IMR-90 (cell line): Measurements from ENCODE around the gene OR10D3.

Experiments used
- BHLHE40 ChIP-seq: fragments of 150-350 bp; IDR thresholded peaks from 2 replicates; pipeline ENCODE4 v1.6.1; 2016; ENCODE audit warnings: mild to moderate bottlenecking, low read depth, low read length
- CEBPB ChIP-seq: IDR thresholded peaks from 2 replicates; pipeline ENCODE4 v1.6.1; 2012; ENCODE audit warnings: low read depth, low read length, improper control_type of control experiment
- CTCF ChIP-seq: conservative IDR thresholded peaks from 2 replicates; pipeline ENCODE4 v1.5.1; 2012; ENCODE audit warnings: mild to moderate bottlenecking, low read depth, low read length, improper control_type of control experiment
- FOS ChIP-seq: fragments of 150-350 bp; IDR thresholded peaks from 2 replicates; pipeline ENCODE4 v1.6.1; 2016; ENCODE audit warnings: low read depth, low read length
- MAFK ChIP-seq: IDR thresholded peaks from 2 replicates; pipeline ENCODE4 v1.6.1; 2012; ENCODE audit warnings: low read depth, low read length, improper control_type of control experiment
- MAZ ChIP-seq: IDR thresholded peaks from 2 replicates; pipeline ENCODE4 v1.6.1; 2012; ENCODE audit warnings: low read depth, mild to moderate bottlenecking, low read length, improper control_type of control experiment, moderate library complexity, borderline replicate concordance
- MXI1 ChIP-seq: IDR thresholded peaks from 2 replicates; pipeline ENCODE4 v1.6.1; 2012; ENCODE audit warnings: low read depth, mild to moderate bottlenecking, low read length, moderate library complexity, borderline replicate concordance
- POLR2A ChIP-seq: IDR thresholded peaks from 2 replicates; pipeline ENCODE4 v1.6.1; 2012; ENCODE audit warnings: mild to moderate bottlenecking, low read depth, low read length
- RCOR1 ChIP-seq: IDR thresholded peaks from 2 replicates; pipeline ENCODE4 v1.6.1; 2012; ENCODE audit warnings: mild to moderate bottlenecking, low read length, improper control_type of control experiment; ENCODE audit not compliant: insufficient replicate concordance
- RFX5 ChIP-seq: IDR thresholded peaks from 2 replicates; pipeline ENCODE4 v1.8.0; 2012; ENCODE audit warnings: low read depth, mild to moderate bottlenecking, low read length, moderate library complexity
- SMC3 ChIP-seq: fragments of 150-350 bp; IDR thresholded peaks from 2 replicates; pipeline ENCODE4 v1.6.1; 2016; ENCODE audit warnings: low read depth, mild to moderate bottlenecking, antibody characterized with exemption, low read length, moderate library complexity
- TF ChIP-seq, protein P1 (sequence below): fragments of 150-350 bp; IDR thresholded peaks from 2 replicates; pipeline ENCODE4 v1.6.1; 2016; ENCODE audit warnings: low read depth, mild to moderate bottlenecking, low read length, moderate library complexity, borderline replicate concordance
- TF ChIP-seq, protein P2 (sequence below): fragments of 150-350 bp; IDR thresholded peaks from 2 replicates; pipeline ENCODE4 v1.6.1; 2017; ENCODE audit warnings: mild to moderate bottlenecking, antibody characterized with exemption, low read length, low read depth

DNA sequence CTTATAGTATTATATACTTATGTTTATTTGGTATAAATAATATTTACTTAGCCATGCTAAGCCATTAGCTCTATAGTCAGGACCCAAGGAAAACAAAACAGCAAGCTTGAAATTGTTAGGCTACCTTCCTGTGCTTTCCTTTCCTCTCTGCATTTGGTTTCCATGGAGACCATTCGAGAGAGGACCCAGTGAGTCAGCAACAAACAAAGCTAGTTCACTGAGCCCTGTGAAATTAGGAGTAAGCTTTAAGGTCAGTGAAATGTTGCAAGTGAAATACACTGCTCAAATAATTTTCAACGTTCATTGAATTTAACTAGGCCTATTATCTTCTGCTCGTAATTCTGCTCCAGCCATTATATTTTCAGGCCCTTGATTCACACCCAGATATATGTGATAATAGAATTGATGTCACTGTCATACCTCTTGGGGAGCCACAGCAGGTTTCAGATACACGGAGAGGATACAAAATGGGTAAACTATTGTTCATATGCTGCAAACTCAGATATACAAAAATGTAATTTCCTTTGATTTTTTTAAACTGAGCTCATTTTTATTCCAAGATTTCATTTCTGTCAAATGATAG lies 9.1 kb upstream of the OR10D3 start:
- TF ChIP-seq CTCF (no peak), POLR2A (no peak), MXI1 (no peak), CEBPB (no peak), BHLHE40 (no peak), RFX5 (no peak), FOS (no peak), RCOR1 (no peak), MAFK (no peak), MAZ (no peak), SMC3 (no peak)
- TF ChIP-seq, protein P1, sequence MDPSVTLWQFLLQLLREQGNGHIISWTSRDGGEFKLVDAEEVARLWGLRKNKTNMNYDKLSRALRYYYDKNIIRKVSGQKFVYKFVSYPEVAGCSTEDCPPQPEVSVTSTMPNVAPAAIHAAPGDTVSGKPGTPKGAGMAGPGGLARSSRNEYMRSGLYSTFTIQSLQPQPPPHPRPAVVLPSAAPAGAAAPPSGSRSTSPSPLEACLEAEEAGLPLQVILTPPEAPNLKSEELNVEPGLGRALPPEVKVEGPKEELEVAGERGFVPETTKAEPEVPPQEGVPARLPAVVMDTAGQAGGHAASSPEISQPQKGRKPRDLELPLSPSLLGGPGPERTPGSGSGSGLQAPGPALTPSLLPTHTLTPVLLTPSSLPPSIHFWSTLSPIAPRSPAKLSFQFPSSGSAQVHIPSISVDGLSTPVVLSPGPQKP = no peak
- TF ChIP-seq, protein P2, sequence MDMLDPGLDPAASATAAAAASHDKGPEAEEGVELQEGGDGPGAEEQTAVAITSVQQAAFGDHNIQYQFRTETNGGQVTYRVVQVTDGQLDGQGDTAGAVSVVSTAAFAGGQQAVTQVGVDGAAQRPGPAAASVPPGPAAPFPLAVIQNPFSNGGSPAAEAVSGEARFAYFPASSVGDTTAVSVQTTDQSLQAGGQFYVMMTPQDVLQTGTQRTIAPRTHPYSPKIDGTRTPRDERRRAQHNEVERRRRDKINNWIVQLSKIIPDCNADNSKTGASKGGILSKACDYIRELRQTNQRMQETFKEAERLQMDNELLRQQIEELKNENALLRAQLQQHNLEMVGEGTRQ = no peak
